GM12873 (cell line): Measurements from ENCODE around the gene EREG.

Experiments
- CTCF ChIP-seq: IDR thresholded peaks from 2 replicates; pipeline ENCODE4 v1.5.1; 2012; ENCODE audit warnings: low read depth, mild to moderate bottlenecking, moderate library complexity, low read length, control low read depth; ENCODE audit not compliant: insufficient read depth; ENCODE audit errors: missing control alignments

Gene EREG

DNA sequence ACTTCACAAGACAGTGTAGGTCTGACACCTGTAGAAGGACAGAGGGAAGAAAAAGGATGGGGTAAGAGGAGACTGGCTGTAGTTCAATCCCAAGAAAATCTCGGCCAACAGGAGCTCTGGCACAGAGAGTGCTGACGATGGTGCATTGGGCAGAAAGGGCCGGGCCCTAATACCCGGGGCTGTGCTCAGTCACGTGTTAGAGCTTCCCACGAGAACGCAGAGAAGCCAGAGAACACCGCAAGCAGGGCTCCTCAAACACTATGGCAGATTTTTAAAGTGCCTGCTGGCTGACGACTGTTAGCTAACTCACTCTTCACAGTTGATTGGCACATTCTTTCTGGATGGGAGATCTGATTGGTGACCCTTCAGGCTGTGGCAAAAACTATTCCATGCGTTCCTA is 35.5 kb downstream of the EREG start:
- TF ChIP-seq CTCF: no peak

GRCh38 chr4:74402692-74403456 is 37.9 kb downstream of the EREG start:
- no peak for TF ChIP-seq CTCF

DNA sequence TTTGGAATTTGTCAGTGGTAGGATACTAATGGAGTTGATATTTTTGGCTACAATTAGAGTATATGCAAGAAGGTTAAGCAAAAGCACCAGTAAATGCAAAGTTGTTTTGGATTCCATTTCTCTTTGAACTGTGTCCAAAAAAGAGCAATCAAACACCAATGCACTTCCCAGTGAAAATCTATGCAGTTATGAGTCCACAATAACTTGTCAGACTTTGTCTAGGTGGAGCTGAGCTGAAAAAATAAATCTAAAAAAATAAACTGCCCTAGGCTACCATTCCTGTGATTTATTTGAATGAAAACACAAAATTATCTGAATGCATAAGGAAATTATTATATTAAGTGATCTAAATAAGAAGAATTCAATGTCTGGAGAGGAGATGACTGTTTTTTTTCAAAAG is 42.9 kb downstream of the EREG start:
- no peak for TF ChIP-seq CTCF

DNA sequence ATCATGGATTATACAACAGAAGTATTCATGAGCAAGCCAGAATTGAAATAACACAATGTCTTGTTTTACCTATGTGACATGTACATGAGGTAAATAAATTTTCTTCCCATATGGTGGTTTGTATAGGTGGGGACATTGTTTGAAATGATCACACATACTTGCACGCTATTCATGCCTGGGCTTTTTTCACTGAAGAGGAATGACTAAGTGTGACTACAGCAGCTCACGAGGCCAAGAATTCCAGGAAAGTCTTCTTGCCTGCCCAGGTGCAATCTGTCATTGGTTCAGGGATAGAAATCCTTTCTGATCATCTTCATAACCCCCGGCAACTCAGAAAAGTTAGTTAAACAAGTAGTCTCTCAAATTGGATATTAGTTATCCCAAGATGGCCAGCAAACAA is 43.7 kb downstream of the EREG start:
- no peak for TF ChIP-seq CTCF

GRCh38 chr4:74410272-74410671 is 45.3 kb downstream of the EREG start:
- TF ChIP-seq CTCF: no peak

- TF ChIP-seq CTCF: no peak
These were observed 47.3 kb downstream of the EREG start for GRCh38 chr4:74412225-74412624.

DNA sequence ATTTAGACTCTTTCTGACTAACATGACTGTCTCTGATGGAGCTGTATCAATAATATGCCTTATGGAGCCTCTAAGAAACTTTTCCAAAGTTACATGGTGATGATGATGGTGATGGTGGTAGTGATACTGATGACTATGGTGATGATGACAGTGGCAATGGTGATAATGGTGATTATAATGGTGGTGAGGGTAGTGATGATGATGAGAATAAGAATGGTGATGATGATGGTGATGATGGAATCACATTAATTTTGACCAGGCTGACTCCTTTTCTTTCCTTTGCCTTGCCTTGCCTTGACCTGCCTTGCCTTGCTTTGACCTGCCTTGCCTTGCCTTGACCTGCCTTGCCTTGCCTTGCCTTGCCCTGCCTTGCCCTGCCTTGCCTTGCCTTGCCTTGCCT is 48.3 kb downstream of the EREG start:
- no peak for TF ChIP-seq CTCF
